HG02763 (cell line): ENCODE data around the gene MYH9.

Experiments
- ATAC-seq: cut with Tn5 transposase; IDR thresholded peaks from one replicate; pipeline ENCODE4 v1.9.1; 2021; ENCODE audit warnings: mild to moderate bottlenecking, moderate library complexity; ENCODE audit not compliant: unreplicated experiment

The MYH9 gene

DNA sequence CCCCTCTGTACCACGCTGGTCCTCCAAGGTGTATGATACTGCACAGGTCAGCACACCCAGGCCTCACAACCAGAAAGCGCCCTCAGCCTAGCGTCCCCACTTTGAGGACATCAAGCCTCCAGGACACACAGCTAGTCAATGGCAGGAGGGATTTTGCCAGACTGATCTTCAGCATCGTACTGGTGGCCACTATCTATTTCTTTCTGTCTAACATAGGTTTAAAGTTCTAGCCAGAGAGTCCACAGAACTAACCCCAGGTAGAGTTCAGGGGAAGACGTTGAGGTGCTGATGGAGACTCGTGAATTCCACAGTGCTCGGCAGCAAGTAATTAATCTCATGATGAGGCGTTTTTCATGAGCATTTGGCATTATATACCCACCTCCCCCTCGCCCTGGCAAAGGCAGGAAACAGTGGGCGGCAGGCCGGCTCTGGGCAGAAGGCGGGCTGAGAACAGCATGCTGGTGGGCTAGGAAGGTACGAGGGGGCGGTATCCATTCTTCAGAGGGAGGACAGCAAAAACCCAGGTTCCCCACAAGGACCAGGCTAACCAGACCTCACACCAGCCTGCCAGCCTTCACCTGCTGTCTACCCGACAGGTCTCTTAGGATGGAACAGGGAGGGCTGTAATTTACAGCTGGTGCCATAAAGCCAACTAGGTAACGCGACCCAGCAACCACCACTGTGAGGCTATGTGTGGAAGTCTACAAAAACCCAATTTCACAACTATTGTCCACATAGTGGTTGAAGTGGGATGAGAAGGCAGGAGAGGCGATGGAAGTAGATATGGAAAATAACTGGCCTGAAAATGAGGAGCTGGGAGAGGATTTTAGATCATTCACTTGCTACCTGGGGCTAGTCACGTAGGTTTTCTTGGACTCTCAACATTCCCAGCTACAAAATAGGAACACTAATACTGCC is 18.5 kb downstream of the MYH9 start:
- no peak for ATAC-seq

DNA sequence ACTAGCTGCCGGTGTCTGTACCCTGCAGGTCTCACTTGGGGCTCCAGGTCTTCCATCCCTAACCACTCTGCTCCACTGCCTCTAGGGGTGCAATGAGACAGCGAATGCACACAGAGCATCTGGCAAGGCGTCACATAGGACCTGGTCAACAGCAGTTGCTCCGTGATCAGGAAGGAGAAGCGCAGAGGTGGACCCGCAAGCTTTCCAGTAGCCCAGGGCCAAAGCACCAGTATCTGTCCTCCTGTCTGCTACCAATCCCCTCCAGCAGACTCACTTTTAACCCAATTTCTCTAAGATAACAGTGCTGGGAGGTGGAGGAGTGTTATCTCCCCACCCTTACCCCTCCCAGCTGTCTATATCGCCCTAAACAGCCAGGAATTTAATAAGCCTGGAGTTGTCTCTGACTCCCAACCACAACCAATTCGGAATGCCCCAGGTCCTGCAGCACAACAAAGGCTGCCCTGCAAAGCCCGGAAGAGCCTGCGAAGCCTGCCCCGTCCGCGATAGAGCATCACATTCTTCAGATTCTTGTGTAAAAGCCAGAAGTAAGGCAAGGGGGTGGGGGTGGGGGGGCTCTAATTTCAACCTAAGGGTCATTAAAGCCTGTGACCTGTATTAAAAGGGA is 19.3 kb downstream of the MYH9 start:
- ATAC-seq, result no peak

DNA sequence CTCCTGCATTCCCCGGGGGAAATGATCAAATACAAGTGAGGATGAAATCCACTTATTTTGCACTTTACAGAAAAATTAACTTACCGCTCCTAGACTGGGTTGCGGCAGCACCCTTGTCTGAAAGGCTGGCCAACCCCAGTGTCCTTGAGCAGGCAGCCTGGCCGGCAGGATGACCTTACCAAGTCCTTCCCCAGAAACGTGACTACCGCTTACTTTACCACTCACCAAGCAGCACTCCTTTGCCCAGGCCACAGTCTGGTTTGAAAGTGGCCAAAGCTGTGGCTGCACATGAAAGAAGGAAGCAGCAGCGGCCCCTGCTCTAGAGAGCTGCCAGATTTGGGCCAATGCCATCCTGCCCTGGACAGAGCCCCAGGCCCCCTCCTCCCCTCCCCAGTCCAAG is 20.3 kb downstream of the MYH9 start:
- ATAC-seq, result no peak

GRCh38 chr22:36367066-36367465 is 20.7 kb downstream of the MYH9 start:
- no peak for ATAC-seq

GRCh38 chr22:36366291-36366708 is 21.5 kb downstream of the MYH9 start:
- ATAC-seq, result no peak

DNA sequence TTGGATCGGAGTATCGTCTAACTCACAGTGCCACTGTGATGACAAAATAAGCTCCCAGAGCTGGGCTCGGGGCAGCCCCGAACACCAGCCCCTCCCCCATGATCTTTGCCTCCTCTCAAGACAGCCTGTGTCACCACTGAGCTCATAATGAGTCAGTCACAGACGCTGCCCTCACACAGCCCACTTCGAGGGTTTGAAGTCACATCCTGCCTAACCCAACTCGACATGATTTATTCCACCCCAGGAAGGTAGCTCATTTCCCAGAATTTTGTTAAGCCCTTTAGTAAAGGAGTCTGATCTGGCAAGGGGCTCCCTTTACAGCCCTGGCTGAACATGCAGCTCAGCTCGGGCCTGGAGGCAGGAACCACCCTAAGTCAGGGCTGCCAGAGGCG is 22.8 kb downstream of the MYH9 start:
- no peak for ATAC-seq

DNA sequence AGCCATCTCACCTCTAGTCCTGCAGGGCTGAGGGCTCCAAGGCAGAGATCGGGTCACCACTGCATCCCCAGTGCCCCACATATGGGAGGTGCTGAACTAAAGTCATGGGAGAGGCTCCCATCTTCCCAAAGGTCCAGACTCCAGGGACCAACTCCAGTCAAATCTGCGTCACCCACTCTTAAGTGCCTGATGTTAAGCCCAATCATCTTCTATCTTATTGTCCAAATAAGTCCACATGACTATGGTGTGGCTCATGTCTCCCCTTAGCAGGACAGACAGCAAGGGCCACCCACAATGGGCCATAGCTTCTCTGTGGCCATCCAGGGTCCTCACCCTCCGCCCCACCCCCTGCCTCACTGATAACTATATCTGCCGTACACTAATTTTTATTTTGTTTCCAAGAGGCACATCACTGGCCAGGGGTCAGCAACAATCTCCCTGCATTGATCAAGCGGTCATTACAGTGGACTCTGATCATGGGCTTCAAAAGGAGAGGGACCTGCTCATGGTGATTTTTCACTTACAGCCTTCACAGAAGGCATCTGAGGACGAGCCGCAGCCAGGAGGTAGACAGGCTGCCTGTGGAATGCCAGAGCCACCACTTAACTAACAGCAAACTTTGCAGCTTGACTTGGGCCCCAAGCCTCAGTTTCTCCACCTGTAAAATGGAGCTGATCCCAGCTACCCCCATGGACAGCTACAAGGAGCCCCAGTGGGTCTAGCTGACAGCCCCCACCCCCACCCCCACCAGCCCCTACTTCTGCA is 23.3 kb downstream of the MYH9 start:
- ATAC-seq, result no peak

DNA sequence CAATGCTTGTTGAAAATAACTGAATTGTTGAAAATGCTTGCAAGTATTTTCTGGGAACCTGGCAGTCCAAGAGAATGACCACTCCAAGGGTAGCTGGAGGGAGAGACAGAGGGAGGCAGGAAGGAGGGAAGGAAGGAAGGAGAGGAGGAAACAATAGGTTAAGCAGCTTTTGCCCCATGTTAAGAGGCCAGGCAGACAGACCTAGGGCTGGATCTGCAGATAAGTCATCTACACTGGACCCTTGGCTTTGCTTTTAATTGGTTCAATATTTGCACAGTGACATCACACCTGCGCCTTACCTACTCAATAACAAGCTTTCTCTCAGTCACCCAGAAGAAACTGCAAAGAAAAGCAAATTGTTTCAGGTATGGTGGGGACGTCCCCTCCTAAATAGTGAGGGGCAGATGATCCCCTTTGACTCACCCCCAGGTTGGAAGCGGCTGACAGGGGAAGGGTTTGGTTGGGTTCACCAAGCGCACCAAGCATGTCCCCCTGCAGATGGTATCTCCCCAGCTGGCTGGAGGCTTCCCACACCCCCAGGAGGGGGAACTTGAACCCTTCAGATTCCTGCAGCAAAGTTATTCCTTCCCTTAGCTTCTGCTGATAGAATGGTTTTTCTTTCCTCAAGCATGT is 24.3 kb downstream of the MYH9 start:
- ATAC-seq, result no peak

- no peak for ATAC-seq
These were observed 24.8 kb downstream of the MYH9 start for GRCh38 chr22:36362932-36363331.

DNA sequence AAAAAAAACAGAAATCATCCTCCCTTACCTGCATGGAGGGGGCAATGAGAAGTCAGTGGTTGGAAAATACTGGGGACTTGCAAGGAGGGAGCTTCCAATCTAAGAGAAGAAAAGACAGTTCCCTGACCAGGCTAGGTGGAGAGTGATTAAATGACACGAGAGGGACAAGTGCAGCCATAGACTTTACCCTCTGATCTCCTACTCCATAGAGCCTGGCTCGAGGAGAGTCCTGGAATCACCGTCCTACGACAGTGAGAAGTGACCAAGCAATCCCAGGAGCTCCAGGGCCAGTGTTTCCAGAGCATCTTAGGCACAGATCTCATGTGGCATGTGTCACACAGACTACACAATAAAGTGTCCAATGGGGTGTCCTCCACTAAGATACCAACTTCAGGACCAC is 25.7 kb downstream of the MYH9 start:
- no peak for ATAC-seq

DNA sequence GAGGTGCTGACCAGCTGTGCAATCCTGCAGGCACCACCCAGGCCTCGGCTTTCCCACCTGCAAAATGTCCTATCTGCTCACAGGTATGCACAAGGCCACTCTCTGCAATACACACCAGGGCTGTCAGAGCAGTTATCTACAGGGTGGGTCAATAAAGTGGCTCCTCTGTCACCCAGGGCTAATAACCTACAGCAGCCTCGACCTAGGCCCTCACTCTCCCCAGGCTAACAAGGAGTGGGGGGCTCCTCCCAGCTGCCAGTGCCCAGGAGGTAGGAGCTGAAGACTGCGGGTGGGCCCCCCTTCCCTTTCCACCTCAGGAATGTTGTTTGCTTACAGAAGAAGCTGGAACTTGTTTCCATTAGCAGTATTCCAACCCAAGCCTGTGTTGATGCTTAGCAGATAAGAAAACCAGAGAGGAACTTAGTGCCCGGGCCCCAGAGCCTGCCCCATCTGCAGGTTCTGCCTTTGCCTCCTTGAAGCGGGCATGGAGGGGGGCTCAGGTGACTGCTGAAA is 26.8 kb downstream of the MYH9 start:
- ATAC-seq, result no peak

GRCh38 chr22:36360011-36360410 is 27.8 kb downstream of the MYH9 start:
- ATAC-seq, result no peak

DNA sequence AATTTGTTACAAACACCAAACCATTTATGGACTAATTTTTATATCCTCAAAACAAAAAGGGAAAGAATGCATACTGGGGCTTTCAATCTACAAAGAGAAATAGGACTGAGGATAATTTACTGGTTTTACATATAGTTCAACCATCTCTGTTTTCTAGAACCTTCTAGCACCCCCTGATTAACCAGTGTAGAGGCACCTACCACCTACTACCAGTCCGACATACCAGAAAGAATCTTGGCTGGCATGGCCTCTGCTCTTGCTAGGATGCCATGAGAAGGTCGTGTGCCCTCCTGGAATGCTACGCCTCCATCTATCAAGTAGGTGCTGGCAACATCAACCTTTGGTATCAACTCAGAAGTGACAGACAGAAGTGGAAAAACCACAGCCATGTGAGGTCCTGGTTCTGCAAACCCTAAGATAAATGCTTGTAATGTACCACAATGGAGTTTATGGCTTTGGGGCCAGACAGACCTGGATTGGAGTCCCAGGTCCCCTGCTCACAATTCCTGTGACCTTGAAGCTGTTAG is 28.2 kb downstream of the MYH9 start:
- ATAC-seq, result peak; percentile 24

DNA sequence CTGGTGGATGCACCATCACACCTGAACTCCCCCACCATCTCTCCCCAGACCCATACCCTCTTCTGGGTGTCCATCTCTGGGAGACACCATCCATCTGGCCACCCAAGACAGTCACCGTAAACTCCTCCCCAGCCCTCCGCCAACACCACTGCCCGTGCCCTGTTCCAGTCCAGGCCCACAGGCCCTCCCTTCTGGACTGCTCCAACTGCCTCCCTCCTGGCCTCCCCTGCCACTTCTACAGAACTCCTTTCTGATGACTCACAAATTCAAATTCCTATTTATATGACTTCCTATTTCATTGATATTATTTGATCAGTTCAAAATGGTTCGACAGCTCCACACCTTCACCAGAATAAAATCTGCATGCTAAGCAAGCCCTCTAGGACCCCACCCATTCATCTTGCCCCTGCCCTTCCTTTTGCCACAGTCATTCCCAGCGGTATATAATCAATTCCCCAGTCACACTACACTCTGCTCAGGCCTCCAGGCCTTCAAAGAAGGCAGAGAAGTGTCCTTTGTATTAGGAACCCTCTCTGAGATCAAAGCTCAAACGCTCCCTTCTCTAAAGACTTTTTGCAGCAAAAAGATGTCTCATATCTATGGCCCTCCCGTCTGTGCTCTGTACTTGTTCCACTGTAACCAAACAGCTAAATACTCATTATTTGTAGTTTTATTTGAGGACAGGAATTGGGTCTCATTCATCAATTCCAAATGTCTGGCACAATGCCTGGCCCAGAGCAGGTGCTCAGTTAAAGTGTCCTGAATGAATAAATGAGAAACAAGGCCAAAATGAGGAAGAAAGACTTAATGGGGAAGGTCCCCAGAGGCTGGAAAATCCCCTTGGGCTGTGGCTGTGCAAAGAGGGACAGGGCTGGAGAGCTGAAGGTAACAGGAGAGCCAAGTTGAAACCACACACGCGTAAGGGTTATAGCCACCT is 29.0 kb downstream of the MYH9 start:
- peak; percentile 62 for ATAC-seq

GRCh38 chr22:36356708-36357624 is 30.8 kb downstream of the MYH9 start:
- no peak for ATAC-seq

DNA sequence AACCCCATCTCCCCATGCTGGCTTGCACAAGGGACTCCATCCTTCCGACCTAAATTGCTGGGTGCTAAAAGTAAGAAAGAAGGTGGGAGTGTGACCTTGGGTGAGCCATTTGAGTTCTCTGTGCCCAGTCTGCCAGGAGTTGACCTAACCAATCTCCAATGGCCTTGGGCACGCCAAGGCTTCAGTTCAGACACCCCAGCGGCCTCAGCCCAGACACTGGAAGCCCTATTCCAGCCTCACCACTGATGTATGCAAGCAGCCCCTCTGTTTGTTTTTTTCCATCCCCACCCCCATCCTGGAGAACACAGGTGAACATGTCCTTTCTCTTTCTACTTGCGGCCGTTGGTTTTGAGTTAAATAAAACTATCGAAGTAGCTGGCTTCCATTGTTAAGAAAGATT is 31.9 kb downstream of the MYH9 start:
- ATAC-seq, result no peak

GRCh38 chr22:36355362-36355761 is 32.4 kb downstream of the MYH9 start:
- ATAC-seq, result no peak

DNA sequence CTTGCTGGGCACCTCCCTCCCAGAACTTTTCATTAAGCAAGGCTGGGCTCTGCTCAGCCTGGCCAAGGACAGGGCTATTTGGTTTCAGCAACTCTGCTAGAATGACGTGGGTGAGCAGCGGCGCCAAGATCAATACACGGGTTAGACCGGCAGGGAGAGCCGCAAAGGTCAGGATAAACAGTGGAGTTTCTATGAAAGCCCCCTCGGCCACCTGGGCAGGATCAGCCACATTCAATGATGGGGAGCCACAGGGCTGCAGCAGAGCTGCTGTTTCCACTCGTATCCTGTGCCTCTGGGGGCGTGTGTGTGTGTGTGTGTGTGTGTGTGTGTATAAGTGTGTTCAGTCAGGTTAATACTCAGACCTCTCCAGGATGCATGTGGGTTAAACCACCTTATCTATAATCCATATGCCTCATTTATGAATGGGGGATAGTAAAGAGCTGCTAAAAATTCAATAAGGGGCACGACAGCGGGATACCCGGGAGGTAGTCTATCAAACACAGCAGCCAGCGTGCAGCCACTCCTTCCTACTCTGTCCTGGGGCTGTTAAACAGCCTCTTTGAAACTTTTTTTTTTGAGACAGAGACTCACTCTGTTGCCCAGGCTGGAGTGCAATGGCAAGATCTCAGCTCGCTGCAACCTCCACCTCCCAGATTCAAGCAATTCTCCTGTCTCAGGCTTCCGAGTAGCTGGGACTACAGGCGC is 34.8 kb downstream of the MYH9 start:
- ATAC-seq, result no peak
